Ovary (tissue), 9 donors: ENCODE data around the gene GPR107. TPM values are rescaled to one million over a fixed set of nuclear protein-coding genes. Genes with fewer than 3 reads are reported as not detected.

Experiments
- DNase-seq, 5 donors: peaks; one replicate each; pipeline ENCODE4 v3.0.0-alpha.2; 2019 to 2020
- H3K27ac ChIP-seq, 2 donors: fragments of 200-600 bp; one replicate each; pipeline versions ENCODE4 v1.5.1 to v1.8.0; 2019 to 2022
- H3K27me3 ChIP-seq: fragments of 200-600 bp; one replicate; pipeline ENCODE4 v1.8.0; 2022
- H3K36me3 ChIP-seq: fragments of 200-600 bp; sonication (generic); one replicate; pipeline ENCODE4 v1.5.1; 2019
- H3K4me1 ChIP-seq: one replicate; pipeline ENCODE4 v1.8.1; 2013; ENCODE audit warnings: mild to moderate bottlenecking, moderate library complexity; ENCODE audit not compliant: insufficient read depth
- H3K4me3 ChIP-seq: fragments of 200-600 bp; sonication (generic); one replicate; pipeline ENCODE4 v1.5.1; 2017
- H3K9me3 ChIP-seq, 2 donors: fragments of 200-600 bp in 1 of 2; sonication (generic) in 1 of 2; one replicate each; pipeline versions ENCODE4 v1.5.1 to v1.8.1; 2013 to 2019; ENCODE audit warnings: mild to moderate bottlenecking in 1 of 2, moderate library complexity in 1 of 2
- CTCF ChIP-seq, 3 donors: fragments of 450-650 bp in 2 of 3; fragments of 200-600 bp in 1 of 3; IDR thresholded peaks; one replicate each; pipeline versions ENCODE4 v1.5.1 to v1.8.0; 2016 to 2022; ENCODE audit warnings: antibody characterized with exemption in 3 of 3, mild to moderate bottlenecking in 1 of 3
- EP300 ChIP-seq: sonication (generic); formaldehyde crosslinking; IDR thresholded peaks from one replicate; pipeline ENCODE4 v1.6.1; 2017; ENCODE audit warnings: antibody characterized with exemption
- POLR2A ChIP-seq: fragments of 450-650 bp; IDR thresholded peaks from one replicate; pipeline ENCODE4 v1.6.1; 2017; ENCODE audit warnings: antibody characterized with exemption, mild to moderate bottlenecking, moderate library complexity
- WGBS, 3 donors: extraction: QIAGEN DNeasy Blood & Tissue Kit in 1 of 3; methylation state at CpG; one replicate each; pipeline versions ENCODE4 v1.1.5 to v1.1.7; 2013 to 2017; 5-methylcytosine and 5-hydroxymethylcytosine counted together
- intact Hi-C, 4 donors: fragments of 100-400 bp; cut with DNase I; formaldehyde crosslinking; loops; one replicate each; pipeline versions ENCODE4 v1.11.0 to v1.15.1; 2022 to 2023
- polyA plus RNA-seq, 2 donors: library from polyadenylated mRNA; stranded (reverse); fragments of 200-250 nt in 1 of 2; fragments of 350-450 nt in 1 of 2; fragmentation: Illumina TruSeq in 1 of 2; extraction: RNeasy Lipid Tissue Mini Kit (QIAGEN cat#74804) in 1 of 2; gene quantifications; one replicate each; pipeline ENCODE4 v1.2.3, GENCODE V29; 2013 to 2014
- total RNA-seq, 7 donors: library from RNA; depleted of rRNA in 2 of 7; stranded (reverse); fragments of >200 nt in 2 of 7; fragmentation: NEBNext Ultra II Directional in 3 of 7; extraction: Animal tissue kit (Norgen Biotek cat#: 25700) in 3 of 7; gene quantifications; one replicate each; pipeline versions ENCODE4 v1.1.0 to v1.2.4, GENCODE V29; 2016 to 2023
- donor health status: DM: no; HTN: no; CAD: no; lungs with moderate emphysema.
- donor health status: DM: no; HTN: no; CAD: no.
- donor health status: Bipolar disorder and iron deficiency.
- donor health status: DM: yes; HTN: yes; CAD: no.
- donor health status: DM: no; HTN: no; CAD: no.
- donor health status: DM: yes; HTN: yes; CAD: no.

The GPR107 gene
- total and polyA plus RNA-seq, 9 donors, result 11.6 to 44.0 (median 28.3) TPM

GRCh38 chr9:130058887-130059286 is 5.2 kb downstream of the GPR107 start:
- no peaks in the 10 kb centered on the region for H3K27me3 ChIP-seq
- intact Hi-C loops, result no loop called here
- no peak overlapping the region for H3K27ac ChIP-seq
- no peak for DNase-seq
- H3K36me3 ChIP-seq, result no peaks in the 10 kb centered on the region
- 47 to 51% (median 49%) methylated on average over 3 of the region's 3 CpGs for WGBS, 3 donors
- TF ChIP-seq CTCF (IDR thresholded peaks at IDR 0.05) (no peak), POLR2A (no peak), EP300 (no peak)
- no peak overlapping the region for H3K4me3 ChIP-seq
- H3K9me3 ChIP-seq, result no peaks in the 10 kb centered on the region
- H3K4me1 ChIP-seq, result peaks cover 3% of the 10 kb centered on the region

GRCh38 chr9:130060296-130060695 is 6.6 kb downstream of the GPR107 start:
- no peaks in the 10 kb centered on the region for H3K27me3 ChIP-seq
- H3K4me3 ChIP-seq, result no peak overlapping the region
- intact Hi-C loops, result no loop called here
- H3K9me3 ChIP-seq, result no peaks in the 10 kb centered on the region
- no peak overlapping the region for H3K27ac ChIP-seq
- H3K4me1 ChIP-seq, result no peaks in the 10 kb centered on the region
- H3K36me3 ChIP-seq, result no peaks in the 10 kb centered on the region
- DNase-seq, result no peak
- no peak for TF ChIP-seq EP300
- TF ChIP-seq POLR2A, result no peak
- TF ChIP-seq CTCF (IDR thresholded peaks at IDR 0.05), result no peak
- 73 to 79% (median 78%) methylated on average over 7 of the region's 7 CpGs for WGBS, 3 donors

GRCh38 chr9:130062750-130063149 is 9.0 kb downstream of the GPR107 start:
- intact Hi-C loops, result no loop called here
- Histone ChIP-seq H3K9me3 (no peaks in the 10 kb centered on the region), H3K4me3 (no peak overlapping the region), H3K27ac (no peak overlapping the region), H3K27me3 (no peaks in the 10 kb centered on the region), H3K4me1 (no peaks in the 10 kb centered on the region), H3K36me3 (no peaks in the 10 kb centered on the region)
- WGBS, 3 donors, result 66 to 80% (median 69%) methylated on average over 2 of the region's 2 CpGs
- no peak for TF ChIP-seq EP300
- TF ChIP-seq POLR2A, result no peak
- TF ChIP-seq CTCF (IDR thresholded peaks at IDR 0.05), result no peak
- no peak for DNase-seq

GRCh38 chr9:130064621-130065020 is 10.9 kb downstream of the GPR107 start:
- Histone ChIP-seq H3K27ac (no peak overlapping the region), H3K9me3 (no peaks in the 10 kb centered on the region), H3K4me1 (no peaks in the 10 kb centered on the region), H3K27me3 (no peaks in the 10 kb centered on the region), H3K36me3 (no peaks in the 10 kb centered on the region), H3K4me3 (no peak overlapping the region)
- intact Hi-C loops, result no loop called here
- 91 to 98% (median 97%) methylated on average over 4 of the region's 4 CpGs for WGBS, 3 donors
- DNase-seq, result no peak
- TF ChIP-seq EP300 (no peak), CTCF (IDR thresholded peaks at IDR 0.05) (no peak), POLR2A (no peak)

- no peak for DNase-seq
- intact Hi-C loops, result no loop called here
- peaks cover 3% of the 10 kb centered on the region for H3K4me1 ChIP-seq
- no peaks in the 10 kb centered on the region for H3K9me3 ChIP-seq
- TF ChIP-seq EP300 (no peak), POLR2A (no peak), CTCF (IDR thresholded peaks at IDR 0.05) (no peak)
- no peaks in the 10 kb centered on the region for H3K27me3 ChIP-seq
- 79 to 93% (median 86%) methylated on average over 1 of the region's 1 CpG for WGBS, 3 donors
- no peak overlapping the region for H3K4me3 ChIP-seq
- H3K36me3 ChIP-seq, result no peaks in the 10 kb centered on the region
- no peak overlapping the region for H3K27ac ChIP-seq
Observed at GRCh38 chr9:130069048-130069447, 15.3 kb downstream of the GPR107 start.
